ENCODE data around the gene MMP20.

The MMP20 gene

DNA sequence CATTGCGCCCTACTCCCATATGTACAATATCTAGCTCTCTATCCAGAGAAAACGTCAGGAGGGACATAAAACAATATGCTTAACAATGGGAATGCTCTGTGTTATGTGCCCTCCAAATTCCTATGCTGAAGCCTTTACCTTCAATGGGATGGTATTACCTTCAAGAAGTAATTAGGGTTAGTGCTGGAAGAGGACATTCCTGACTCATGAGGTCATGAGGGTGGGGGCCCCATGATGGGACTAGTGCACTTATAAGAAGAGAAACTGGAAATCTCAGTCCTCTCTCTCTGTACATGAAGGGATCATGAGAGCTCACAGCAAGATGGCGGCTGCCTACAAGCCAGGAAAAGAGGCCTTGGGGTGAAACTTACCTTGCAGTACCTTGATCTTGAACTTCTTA is 20.3 kb downstream of the MMP20 start:
- peaks cover 28% of the 10 kb centered on the region for H3K4me1 ChIP-seq (ENCODE audit: control insufficient read depth, insufficient read depth, low read length)
- H3K27me3 ChIP-seq (ENCODE audit: control insufficient read depth, insufficient read depth, low read length): no peaks in the 10 kb centered on the region
- H3K36me3 ChIP-seq (ENCODE audit: insufficient read depth, low read length): no peaks in the 10 kb centered on the region
- no peak overlapping the region for H3K4me2 ChIP-seq (ENCODE audit: low read length)
- H3K9ac ChIP-seq (ENCODE audit: low read depth, low read length): no peak overlapping the region
- H3K9me3 ChIP-seq (replicated peaks; ENCODE audit: low read length): no peaks in the 10 kb centered on the region
- no peak overlapping the region for H3K4me3 ChIP-seq (ENCODE audit: low read length)

DNA sequence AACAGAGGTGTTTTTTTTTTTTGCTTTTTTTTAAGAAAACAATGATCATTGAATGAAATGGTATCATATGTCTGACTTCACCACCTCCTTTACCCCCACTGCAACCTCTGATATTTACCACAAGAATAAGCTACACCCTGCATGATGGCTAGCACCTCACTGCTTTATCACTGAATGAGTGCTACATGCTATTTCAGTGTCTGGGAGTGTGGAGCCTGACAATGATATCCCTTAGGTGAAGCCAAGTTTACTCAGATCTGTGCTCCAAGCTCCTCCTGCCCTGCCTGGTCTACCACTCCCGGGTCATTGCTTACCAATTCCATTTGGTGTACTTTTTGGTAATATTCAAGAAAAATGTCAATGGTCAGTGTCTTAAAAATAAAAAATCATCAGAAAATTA is 21.1 kb downstream of the MMP20 start:
- H3K27me3 ChIP-seq (ENCODE audit: control insufficient read depth, insufficient read depth, low read length): no peaks in the 10 kb centered on the region
- peaks cover 35% of the 10 kb centered on the region for H3K4me1 ChIP-seq (ENCODE audit: control insufficient read depth, insufficient read depth, low read length)
- H3K9ac ChIP-seq (ENCODE audit: low read depth, low read length): no peak overlapping the region
- no peaks in the 10 kb centered on the region for H3K36me3 ChIP-seq (ENCODE audit: insufficient read depth, low read length)
- no peak overlapping the region for H3K4me3 ChIP-seq (ENCODE audit: low read length)
- H3K9me3 ChIP-seq (replicated peaks; ENCODE audit: low read length): no peaks in the 10 kb centered on the region
- no peak overlapping the region for H3K4me2 ChIP-seq (ENCODE audit: low read length)

DNA sequence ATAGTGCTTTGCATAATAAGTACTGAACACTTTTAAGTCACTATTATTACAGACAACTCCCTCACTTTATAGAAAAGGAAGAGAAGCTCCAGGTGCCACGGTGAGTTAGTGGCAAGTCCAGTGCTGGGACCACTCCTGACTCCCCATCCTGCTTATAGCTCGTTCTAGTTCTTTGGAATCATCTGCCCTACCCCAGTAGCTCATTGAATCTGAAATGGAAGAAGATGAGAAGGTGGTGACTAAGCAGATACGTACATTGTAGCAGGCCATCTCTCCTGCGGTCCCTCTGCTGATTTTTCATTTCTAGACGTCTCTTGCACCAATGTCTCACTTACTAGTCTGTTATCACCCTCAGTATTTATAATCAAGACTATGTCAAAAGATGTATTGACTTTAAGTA is 21.6 kb downstream of the MMP20 start:
- H3K9ac ChIP-seq (ENCODE audit: low read depth, low read length): no peak overlapping the region
- peak overlapping the region; percentile 27 for H3K4me2 ChIP-seq (ENCODE audit: low read length)
- H3K9me3 ChIP-seq (replicated peaks; ENCODE audit: low read length): no peaks in the 10 kb centered on the region
- peaks cover 39% of the 10 kb centered on the region for H3K4me1 ChIP-seq (ENCODE audit: control insufficient read depth, insufficient read depth, low read length)
- H3K4me3 ChIP-seq (ENCODE audit: low read length): peak overlapping the region; percentile 1
- H3K36me3 ChIP-seq (ENCODE audit: insufficient read depth, low read length): no peaks in the 10 kb centered on the region
- H3K27me3 ChIP-seq (ENCODE audit: control insufficient read depth, insufficient read depth, low read length): no peaks in the 10 kb centered on the region

DNA sequence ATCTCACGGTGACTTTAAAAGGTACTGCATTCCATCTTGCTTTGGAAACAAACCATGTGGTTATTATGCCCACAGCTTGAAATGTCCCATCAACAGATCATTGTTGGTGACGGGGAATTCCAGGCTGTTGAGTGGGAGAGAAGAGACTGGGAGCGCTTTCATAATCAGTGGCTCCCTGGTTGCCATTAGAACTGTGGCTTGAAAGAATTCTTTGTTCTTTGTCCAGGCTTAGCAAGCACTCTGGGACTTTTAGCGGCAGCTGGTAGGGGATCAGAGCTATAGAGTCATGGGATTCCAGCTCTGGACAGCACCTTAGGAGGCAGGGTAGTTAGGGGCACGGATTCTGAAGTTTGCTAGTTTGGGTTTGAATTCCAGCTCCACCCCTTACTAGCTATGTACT is 22.0 kb downstream of the MMP20 start:
- no peaks in the 10 kb centered on the region for H3K27me3 ChIP-seq (ENCODE audit: control insufficient read depth, insufficient read depth, low read length)
- peak overlapping the region; percentile 1 for H3K4me3 ChIP-seq (ENCODE audit: low read length)
- H3K4me1 ChIP-seq (ENCODE audit: control insufficient read depth, insufficient read depth, low read length): peaks cover 44% of the 10 kb centered on the region
- H3K9ac ChIP-seq (ENCODE audit: low read depth, low read length): no peak overlapping the region
- no peaks in the 10 kb centered on the region for H3K36me3 ChIP-seq (ENCODE audit: insufficient read depth, low read length)
- H3K9me3 ChIP-seq (replicated peaks; ENCODE audit: low read length): no peaks in the 10 kb centered on the region
- H3K4me2 ChIP-seq (ENCODE audit: low read length): peak overlapping the region; percentile 27

DNA sequence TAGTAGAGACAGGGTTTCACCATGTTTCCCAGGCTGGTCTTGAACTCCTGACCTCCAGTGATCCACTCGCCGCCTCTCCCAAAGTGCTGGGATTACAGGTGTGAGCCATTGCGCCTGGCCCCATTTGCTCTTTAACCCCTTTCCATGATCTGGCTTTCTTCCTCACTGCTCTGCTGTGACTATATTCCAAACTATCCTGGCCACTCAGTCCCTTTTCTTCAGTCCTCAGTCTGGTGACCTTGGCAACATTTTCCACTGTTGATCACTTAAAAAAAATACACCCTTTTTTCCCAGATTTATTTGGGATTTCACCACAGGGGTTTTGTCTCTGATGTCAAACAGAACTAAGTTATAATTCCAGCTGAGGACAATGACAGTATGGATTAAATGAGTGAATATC is 24.5 kb downstream of the MMP20 start:
- Histone ChIP-seq H3K9ac (ENCODE audit: low read depth, low read length) (no peak overlapping the region), H3K9me3 (replicated peaks; ENCODE audit: low read length) (no peaks in the 10 kb centered on the region), H3K4me1 (ENCODE audit: control insufficient read depth, insufficient read depth, low read length) (peaks cover 47% of the 10 kb centered on the region), H3K36me3 (ENCODE audit: insufficient read depth, low read length) (no peaks in the 10 kb centered on the region), H3K4me2 (ENCODE audit: low read length) (no peak overlapping the region), H3K27me3 (ENCODE audit: control insufficient read depth, insufficient read depth, low read length) (no peaks in the 10 kb centered on the region), H3K4me3 (ENCODE audit: low read length) (no peak overlapping the region)

DNA sequence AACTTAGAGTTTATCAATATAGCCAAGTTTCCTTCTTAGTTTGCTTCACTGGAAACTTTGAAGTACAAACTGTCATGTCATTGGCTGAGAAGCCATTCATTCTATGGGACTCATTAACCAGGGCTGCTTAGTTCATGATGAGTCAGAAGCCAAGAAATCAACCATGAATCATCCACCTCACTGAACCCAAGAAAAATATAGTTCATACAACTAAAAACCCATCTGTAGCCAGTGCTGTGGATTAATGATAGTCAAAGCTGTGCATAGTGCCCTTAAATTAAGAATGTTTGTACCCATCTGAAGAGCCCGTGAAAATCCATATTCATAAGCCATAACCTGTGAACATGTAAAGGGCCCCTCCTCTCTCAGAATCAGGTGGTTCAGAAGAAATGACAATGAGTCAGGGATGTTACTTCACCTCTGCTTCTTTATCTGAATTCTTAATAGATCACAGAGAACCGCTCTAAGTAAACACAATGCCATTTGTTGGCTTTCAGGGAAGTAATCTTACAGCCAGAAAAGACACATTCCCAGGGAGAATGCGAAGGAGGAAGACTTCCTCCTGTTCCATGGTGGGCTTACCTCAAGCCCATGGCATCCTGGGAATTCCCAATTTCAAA is 25.4 kb downstream of the MMP20 start:
- no peaks in the 10 kb centered on the region for H3K27me3 ChIP-seq (ENCODE audit: control insufficient read depth, insufficient read depth, low read length)
- no peaks in the 10 kb centered on the region for H3K36me3 ChIP-seq (ENCODE audit: insufficient read depth, low read length)
- no peaks in the 10 kb centered on the region for H3K9me3 ChIP-seq (replicated peaks; ENCODE audit: low read length)
- H3K9ac ChIP-seq (ENCODE audit: low read depth, low read length): peak overlapping the region; percentile 46
- peak overlapping the region; percentile 47 for H3K4me3 ChIP-seq (ENCODE audit: low read length)
- peaks cover 43% of the 10 kb centered on the region for H3K4me1 ChIP-seq (ENCODE audit: control insufficient read depth, insufficient read depth, low read length)
- H3K4me2 ChIP-seq (ENCODE audit: low read length): peak overlapping the region; percentile 78

DNA sequence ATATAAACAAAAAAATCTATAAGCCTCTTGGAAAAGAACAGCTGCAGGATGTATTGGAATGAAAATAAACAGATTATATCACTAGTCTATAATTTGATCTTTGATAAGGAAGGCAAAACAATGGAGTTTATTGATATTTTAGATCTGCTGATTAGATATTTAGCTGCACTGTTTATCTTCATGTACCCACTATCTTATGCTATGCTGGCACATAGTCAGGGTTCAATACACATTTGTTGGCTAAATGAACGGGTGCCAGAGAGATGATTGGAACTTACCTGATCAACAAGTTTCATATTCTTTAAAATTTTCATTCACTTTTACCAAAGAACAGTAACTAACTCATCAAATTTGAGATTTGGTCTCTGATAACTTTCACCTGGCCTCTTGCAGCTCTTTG is 26.9 kb downstream of the MMP20 start:
- H3K27me3 ChIP-seq (ENCODE audit: control insufficient read depth, insufficient read depth, low read length): no peaks in the 10 kb centered on the region
- H3K4me2 ChIP-seq (ENCODE audit: low read length): no peak overlapping the region
- peaks cover 36% of the 10 kb centered on the region for H3K4me1 ChIP-seq (ENCODE audit: control insufficient read depth, insufficient read depth, low read length)
- no peak overlapping the region for H3K9ac ChIP-seq (ENCODE audit: low read depth, low read length)
- no peaks in the 10 kb centered on the region for H3K36me3 ChIP-seq (ENCODE audit: insufficient read depth, low read length)
- no peaks in the 10 kb centered on the region for H3K9me3 ChIP-seq (replicated peaks; ENCODE audit: low read length)
- H3K4me3 ChIP-seq (ENCODE audit: low read length): no peak overlapping the region

DNA sequence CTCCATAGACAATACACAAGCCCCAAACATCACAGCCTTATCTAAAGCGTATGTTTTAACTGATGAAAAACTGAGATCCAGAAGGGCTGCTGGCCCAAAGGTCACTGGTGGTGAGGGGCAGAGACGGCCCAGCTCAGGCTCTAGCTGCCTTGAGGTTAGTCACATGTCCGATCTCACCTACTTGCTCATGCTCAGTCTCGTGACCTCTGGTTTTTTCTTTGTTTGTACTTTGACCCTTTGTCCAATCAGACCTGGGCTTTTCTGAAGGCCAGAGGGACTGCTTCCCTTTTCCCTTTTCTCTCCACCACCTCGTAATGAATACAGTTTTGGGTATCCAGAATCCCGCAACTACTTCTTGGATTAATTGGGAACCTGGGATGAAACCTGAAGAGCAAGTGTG is 28.6 kb downstream of the MMP20 start:
- H3K4me3 ChIP-seq (ENCODE audit: low read length): no peak overlapping the region
- H3K36me3 ChIP-seq (ENCODE audit: insufficient read depth, low read length): no peaks in the 10 kb centered on the region
- H3K27me3 ChIP-seq (ENCODE audit: control insufficient read depth, insufficient read depth, low read length): no peaks in the 10 kb centered on the region
- H3K4me2 ChIP-seq (ENCODE audit: low read length): no peak overlapping the region
- no peak overlapping the region for H3K9ac ChIP-seq (ENCODE audit: low read depth, low read length)
- H3K4me1 ChIP-seq (ENCODE audit: control insufficient read depth, insufficient read depth, low read length): peaks cover 29% of the 10 kb centered on the region
- H3K9me3 ChIP-seq (replicated peaks; ENCODE audit: low read length): no peaks in the 10 kb centered on the region

DNA sequence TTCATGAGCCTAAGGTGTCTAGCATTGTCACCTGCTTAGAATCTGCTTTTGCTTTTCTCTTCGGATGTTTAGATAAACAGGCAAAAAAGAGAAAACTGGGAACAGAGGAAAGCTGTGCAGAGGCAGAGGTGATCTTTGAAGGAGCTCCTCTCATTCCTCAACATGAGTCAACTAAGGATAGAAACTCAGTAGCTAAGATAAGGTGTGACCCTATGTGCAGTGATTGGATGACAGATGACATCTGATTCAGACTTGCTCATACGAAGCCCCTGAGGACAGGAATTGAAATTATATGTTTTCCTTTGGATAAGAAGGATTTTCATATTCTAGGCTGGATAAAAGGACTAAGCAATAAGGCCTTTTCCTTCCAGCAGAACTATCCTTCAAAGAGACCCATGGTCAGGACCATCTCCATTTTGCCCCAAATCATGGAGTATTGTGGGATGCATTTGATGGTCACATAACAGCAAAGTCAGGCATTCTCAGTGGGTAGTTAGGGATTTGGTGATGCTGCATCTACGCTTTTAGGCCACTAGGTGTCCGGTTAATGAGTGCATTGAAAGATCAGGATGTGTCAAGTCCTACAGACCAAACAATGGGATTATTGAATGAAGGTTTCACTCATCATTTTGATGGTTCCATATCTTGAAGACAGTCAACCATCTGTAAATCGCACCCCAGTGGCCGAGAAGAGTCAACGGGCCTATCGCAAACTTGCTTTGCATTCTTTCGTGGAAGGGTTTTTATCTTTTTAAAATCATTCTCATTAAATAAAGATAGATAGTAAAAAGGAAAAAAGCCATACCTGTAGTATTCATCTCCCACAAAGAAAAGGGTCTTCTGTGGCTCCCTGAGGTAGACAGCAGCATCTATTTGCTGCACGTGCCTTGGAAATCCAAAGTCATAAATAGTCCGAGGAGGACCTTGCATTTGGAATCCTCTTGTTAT is 32.2 kb downstream of the MMP20 start:
- no peaks in the 10 kb centered on the region for H3K27me3 ChIP-seq (ENCODE audit: control insufficient read depth, insufficient read depth, low read length)
- H3K4me1 ChIP-seq (ENCODE audit: control insufficient read depth, insufficient read depth, low read length): peaks cover under 1% of the 10 kb centered on the region
- H3K4me3 ChIP-seq (ENCODE audit: low read length): no peak overlapping the region
- H3K36me3 ChIP-seq (ENCODE audit: insufficient read depth, low read length): no peaks in the 10 kb centered on the region
- no peak overlapping the region for H3K4me2 ChIP-seq (ENCODE audit: low read length)
- H3K9me3 ChIP-seq (replicated peaks; ENCODE audit: low read length): no peaks in the 10 kb centered on the region
- no peak overlapping the region for H3K9ac ChIP-seq (ENCODE audit: low read depth, low read length)

DNA sequence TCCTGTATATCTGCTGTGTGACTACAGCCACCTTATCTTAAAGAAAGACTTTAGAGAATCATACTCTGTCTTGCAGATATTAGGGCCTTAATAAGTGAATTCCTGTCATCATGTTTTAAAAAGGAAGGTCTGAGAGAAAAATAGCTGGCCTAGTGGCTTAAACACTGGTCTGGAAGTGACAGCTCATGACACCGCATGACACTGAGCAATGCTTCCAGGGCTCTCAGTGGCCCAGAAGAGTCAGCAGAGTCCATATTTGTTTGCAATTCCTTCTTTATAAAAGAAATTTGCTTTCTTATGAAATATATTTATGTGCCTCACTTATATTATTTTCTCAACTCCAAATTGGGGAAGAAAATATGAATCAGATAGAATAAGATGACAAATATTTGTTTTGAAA is 33.0 kb downstream of the MMP20 start:
- H3K9me3 ChIP-seq (replicated peaks; ENCODE audit: low read length): no peaks in the 10 kb centered on the region
- H3K9ac ChIP-seq (ENCODE audit: low read depth, low read length): no peak overlapping the region
- no peak overlapping the region for H3K4me2 ChIP-seq (ENCODE audit: low read length)
- H3K4me3 ChIP-seq (ENCODE audit: low read length): no peak overlapping the region
- no peaks in the 10 kb centered on the region for H3K27me3 ChIP-seq (ENCODE audit: control insufficient read depth, insufficient read depth, low read length)
- no peaks in the 10 kb centered on the region for H3K36me3 ChIP-seq (ENCODE audit: insufficient read depth, low read length)
- no peaks in the 10 kb centered on the region for H3K4me1 ChIP-seq (ENCODE audit: control insufficient read depth, insufficient read depth, low read length)

DNA sequence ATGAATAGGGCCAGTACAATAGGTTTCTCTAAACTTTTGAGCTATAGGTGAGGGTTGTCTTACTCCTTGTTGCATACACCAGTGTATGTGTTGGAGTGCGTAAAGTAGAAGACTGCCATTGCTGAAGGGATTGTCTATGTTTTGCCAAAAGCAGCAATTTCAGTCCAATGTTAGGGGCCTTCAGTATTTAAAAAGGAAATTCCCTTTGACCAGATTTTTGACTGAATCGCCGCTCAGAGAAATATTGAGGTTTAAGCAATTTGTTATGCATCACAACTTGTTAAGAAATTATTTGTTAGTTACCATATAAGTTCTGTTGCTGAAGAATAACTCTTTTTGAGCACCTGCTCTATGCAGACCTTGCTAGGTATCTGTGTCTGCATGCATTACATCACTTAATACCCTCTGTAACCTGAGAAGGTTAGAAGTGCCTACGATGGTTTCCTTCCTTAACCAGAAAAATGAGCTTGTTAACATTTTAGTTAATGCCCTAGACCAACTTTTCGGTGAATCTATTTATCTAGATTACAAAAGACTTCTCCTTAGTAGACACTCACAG is 33.9 kb downstream of the MMP20 start:
- Histone ChIP-seq H3K4me1 (ENCODE audit: control insufficient read depth, insufficient read depth, low read length) (no peaks in the 10 kb centered on the region), H3K9me3 (replicated peaks; ENCODE audit: low read length) (no peaks in the 10 kb centered on the region), H3K4me2 (ENCODE audit: low read length) (no peak overlapping the region)

More for the DNA sequence above, 33.9 kb downstream of the MMP20 start:
- Histone ChIP-seq H3K36me3 (ENCODE audit: insufficient read depth, low read length) (no peaks in the 10 kb centered on the region), H3K9ac (ENCODE audit: low read depth, low read length) (no peak overlapping the region), H3K27me3 (ENCODE audit: control insufficient read depth, insufficient read depth, low read length) (no peaks in the 10 kb centered on the region), H3K4me3 (ENCODE audit: low read length) (no peak overlapping the region)

Data from skeletal muscle satellite cell (primary cell).